ENCODE data around the gene RUSF1. TPM values are rescaled to one million over a fixed set of nuclear protein-coding genes. Genes with fewer than 3 reads are reported as not detected.
A peak's percentile ranks its signal among the peaks of the same experiment; 100 is the strongest.
"Not testable (repeated sequence)": the region's sequence is repeated elsewhere in the genome, so short reads cannot be mapped to it uniquely, and the experiment has no call there.

RUSF1 gene
- total RNA-seq = 39.3 and 65.6 TPM in 2 replicates

DNA sequence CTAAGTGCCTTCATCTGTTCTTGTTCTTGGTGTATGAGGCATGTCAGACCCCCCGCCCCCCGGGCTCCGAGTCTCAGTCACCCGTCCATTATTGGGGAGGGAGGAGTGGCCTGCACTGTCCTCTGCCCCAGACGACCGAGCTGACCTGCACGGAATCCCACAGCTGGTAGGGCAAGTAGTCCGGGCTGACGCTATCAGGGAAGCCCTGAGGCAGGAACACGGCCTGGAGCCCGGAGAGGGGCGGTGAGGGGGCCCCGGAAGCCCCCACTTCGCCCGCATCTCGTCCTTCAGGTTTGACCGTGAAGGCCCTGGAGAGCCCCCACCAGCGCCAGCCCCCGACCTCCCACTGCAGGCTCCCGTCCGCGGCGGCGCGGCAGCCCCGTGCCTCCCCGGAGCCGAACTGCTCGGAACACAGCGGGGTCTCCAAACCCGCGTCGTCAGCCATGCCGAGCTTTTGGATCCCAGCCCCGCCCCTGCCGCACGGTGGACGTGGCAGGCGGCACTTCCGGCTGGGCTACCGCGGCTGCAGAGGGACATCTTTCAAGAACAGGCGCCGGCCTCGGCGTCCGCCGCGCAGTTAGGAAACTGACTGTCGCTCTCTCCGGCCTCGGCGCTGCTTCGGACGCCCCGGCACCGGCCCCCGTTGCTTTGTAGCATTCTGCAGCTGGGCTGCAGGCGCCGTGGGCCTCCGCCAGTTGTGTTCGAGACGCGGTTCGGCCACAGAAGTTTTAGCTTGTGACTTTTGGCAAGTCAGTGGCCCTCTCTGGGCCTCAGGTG, at the start of gene RUSF1:
RUSF1 (minus strand) TSS at position 463 of the 777 bp plus-strand sequence; CDS start at position 445, 18 bp downstream.
- peak; percentile 92 for DNase-seq

- no peak for DNase-seq
Observed at GRCh38 chr16:31542763-31543162, 34.6 kb upstream of the RUSF1 start.

DNA sequence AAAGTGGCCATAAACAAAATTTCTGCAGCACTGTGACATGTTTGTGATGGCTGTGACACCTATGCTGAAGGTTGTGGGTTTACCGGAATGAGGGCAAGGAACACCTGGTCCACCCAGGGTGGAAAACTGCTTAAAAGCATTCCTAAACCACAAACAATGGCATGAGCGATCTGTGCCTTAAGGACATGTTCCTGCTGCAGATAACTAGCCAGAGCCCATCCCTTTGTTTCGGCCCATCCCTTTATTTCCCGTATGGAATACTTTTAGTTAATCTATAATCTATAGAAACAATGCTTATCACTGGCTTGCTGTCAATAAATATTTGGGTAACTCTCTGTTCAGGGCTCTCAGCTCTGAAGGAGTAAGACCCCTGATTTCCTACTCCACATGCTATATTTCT, 31.6 kb upstream of the RUSF1 start:
- DNase-seq = not testable (repeated sequence)

DNA sequence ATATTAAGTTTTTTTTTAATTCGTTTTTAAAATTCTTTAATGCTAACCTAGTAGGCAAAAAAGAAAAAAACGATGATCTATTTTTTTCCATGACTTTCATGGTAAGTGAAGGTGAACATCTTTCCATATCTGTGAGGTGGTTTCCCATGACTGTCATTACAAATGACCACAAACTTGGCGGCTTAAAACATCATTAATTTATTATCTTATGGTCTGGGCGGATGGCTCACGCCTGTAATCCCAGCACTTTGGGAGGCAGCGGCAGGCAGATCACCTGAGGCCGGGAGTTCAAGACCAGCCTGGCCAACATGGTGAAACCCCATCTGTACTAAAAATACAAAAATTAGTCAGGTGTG, 30.0 kb upstream of the RUSF1 start:
- DNase-seq = not testable (repeated sequence)

GRCh38 chr16:31537362-31538242, 29.4 kb upstream of the RUSF1 start:
- DNase-seq = no peak

GRCh38 chr16:31536804-31537361, 28.7 kb upstream of the RUSF1 start:
- no peak for DNase-seq

- peak; percentile 11 for DNase-seq
Observed at GRCh38 chr16:31535737-31536136, 27.5 kb upstream of the RUSF1 start.

- no peak for DNase-seq
Observed at GRCh38 chr16:31532896-31533295, 24.7 kb upstream of the RUSF1 start.

- DNase-seq = no peak
Observed at GRCh38 chr16:31532120-31532519, 23.9 kb upstream of the RUSF1 start.

- no peak for DNase-seq
Observed at GRCh38 chr16:31531096-31531495, 22.9 kb upstream of the RUSF1 start.

- no peak for DNase-seq
Observed at GRCh38 chr16:31530405-31530804, 22.2 kb upstream of the RUSF1 start.

DNA sequence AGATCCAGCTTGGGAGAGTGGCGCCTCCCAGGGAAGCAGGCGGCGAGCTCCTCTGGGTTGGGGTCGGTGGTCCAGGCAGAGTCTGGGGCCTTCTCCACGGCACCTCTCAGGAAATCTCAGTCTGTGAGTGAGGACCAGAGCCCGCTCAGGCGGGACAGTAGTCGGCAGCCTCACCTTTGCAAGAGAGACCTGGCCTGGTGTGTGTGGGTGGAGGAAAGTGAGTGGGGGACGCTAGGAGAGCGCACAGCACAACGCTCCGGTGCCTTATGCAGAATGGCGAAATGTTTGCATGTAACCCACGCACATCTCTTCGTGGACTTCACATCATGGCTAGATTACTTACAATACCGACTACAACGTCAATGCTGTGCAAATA, 21.7 kb upstream of the RUSF1 start:
- DNase-seq = no peak

DNA sequence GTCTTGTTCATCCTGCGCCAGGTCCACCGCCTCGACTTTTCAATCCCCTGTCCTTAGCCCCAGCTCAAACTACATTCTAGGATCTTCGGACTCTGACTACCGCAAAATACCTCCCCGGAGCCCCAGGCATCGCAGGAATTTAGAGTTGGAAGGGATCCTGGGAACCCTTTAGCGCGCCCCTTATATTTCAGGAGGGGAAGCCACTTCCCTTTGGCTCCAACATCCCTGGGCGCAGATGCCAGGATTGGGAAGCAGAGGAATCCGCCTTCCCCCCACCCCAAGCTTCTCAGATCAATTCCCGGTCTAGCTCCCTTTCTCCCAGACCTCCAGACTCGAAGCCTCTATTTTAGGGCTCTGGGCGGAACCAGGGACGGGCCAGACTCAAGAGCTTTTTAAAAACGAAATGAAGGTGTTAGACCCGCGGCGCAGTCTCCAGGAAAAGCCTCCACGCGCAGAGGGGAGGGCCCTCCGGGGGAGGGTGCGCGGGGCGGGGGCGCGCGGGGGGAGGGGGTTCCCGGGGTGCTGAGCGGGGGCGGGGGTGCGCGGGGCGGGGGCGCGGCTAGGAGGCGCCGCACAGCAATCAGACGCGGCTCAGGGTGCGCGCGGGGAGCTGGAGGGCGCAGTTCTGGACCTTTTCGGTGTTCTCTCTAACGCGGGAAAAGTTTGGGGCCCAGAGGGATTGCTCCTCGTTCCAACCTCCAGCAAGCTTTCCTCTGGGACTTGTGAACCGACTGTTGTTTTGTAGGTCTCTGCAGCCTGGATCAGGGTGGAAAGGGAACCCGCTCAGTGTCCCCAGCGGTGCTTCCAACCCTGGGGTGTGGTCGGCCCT, 21.1 kb upstream of the RUSF1 start:
- no peak for DNase-seq

GRCh38 chr16:31528523-31529107, 20.4 kb upstream of the RUSF1 start:
- DNase-seq = no peak

- DNase-seq = no peak
Observed at GRCh38 chr16:31527734-31528274, 19.6 kb upstream of the RUSF1 start, which contains the start of gene AHSP. TSS of gene AHSP (plus strand) at chr16:31527900. CDS start at chr16:31528140, 240 bp downstream.

- no peak for DNase-seq
Observed at GRCh38 chr16:31525113-31525512, 16.9 kb upstream of the RUSF1 start.

DNA sequence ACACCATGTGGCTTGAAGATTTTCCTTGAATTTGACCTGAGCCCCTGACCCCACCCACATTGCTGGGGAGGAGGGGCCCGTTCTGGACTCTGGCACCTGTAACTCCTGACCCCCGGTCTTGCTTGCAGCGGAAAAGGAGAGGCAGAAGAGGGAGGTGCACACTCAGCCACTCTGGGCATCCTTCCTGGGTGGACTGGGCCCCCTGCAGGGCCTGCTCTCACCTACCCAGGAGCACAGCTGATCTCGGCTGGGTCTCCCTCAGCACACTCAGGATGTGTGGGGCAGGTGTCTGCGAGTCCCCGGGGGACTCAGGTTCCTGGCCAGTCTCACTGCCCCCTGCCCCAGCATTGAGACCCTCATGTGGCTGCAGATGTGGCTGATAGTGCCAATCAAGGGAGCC, 15.6 kb upstream of the RUSF1 start:
- not testable (repeated sequence) for DNase-seq

- DNase-seq = no peak
Observed at GRCh38 chr16:31522071-31522470, 13.9 kb upstream of the RUSF1 start.

- DNase-seq = no peak
Observed at GRCh38 chr16:31521368-31521767, 13.2 kb upstream of the RUSF1 start.

GRCh38 chr16:31519759-31520431, 11.7 kb upstream of the RUSF1 start:
- no peak for DNase-seq

- DNase-seq = no peak
Observed at GRCh38 chr16:31517800-31518402, 9.7 kb upstream of the RUSF1 start.

All from dermis blood vessel endothelial cell (primary cell).